Endothelial cell of umbilical vein (primary cell): ENCODE data around the gene HSPA9. TPM values are rescaled to one million over a fixed set of nuclear protein-coding genes. Genes with fewer than 3 reads are reported as not detected.

Experiments used
- BruUV-seq: library from RNA; stranded (reverse); fragments of 400-500 nt; replicated peaks from 2 replicates; lab custom pipeline; 2021; lab: Mats Ljungman, UMichigan
- CTCF ChIA-PET: fragments of 300-600, 350-600 bp; sonication (Branson Sonifier 250); formaldehyde crosslinking; loops from one replicate; lab custom pipeline; 2021; ENCODE audit warnings: antibody characterized with exemption, inconsistent platforms; lab: Charles Lee
- POLR2A ChIA-PET: fragments of 300-600, 350-600 bp; sonication (Branson Sonifier 250); formaldehyde crosslinking; loops from one replicate; lab custom pipeline; 2021; ENCODE audit warnings: antibody characterized with exemption, inconsistent platforms; lab: Charles Lee
- DNase-seq: peaks from one replicate; pipeline ENCODE4 v3.0.0-alpha.2; 2011; ENCODE audit warnings: low read depth, low spot score
- FAIRE-seq: peaks from 2 replicates; lab custom pipeline; 2011; peaks lifted over from hg19 to GRCh38; lab: Jason Lieb, UNC
- H2AFZ ChIP-seq: 2 replicates; pipeline ENCODE4 v1.6.0; 2012; ENCODE audit warnings: low read depth, low read length, control low read depth, inconsistent platforms
- H3K27ac ChIP-seq: 2 replicates; pipeline ENCODE4 v1.5.1; 2011; ENCODE audit warnings: low read depth, mild to moderate bottlenecking, control low read depth, low read length, moderate library complexity; ENCODE audit not compliant: insufficient read depth
- H3K27me3 ChIP-seq, 2 experiments: 2 replicates each; pipeline versions ENCODE4 v1.6.0 to v1.6.1; 2011; ENCODE audit warnings: low read length in 2 of 2, mixed read lengths in 1 of 2; ENCODE audit not compliant: control insufficient read depth in 2 of 2, insufficient read depth in 2 of 2
- H3K36me3 ChIP-seq, 2 experiments: 2 replicates in 1 of 2; 3 replicates in 1 of 2; pipeline ENCODE4 v1.5.1; 2011; ENCODE audit warnings: low read length in 2 of 2, mild to moderate bottlenecking in 1 of 2, moderate library complexity in 1 of 2; ENCODE audit not compliant: control insufficient read depth in 2 of 2, insufficient read depth in 2 of 2; ENCODE audit errors: extremely low read depth in 1 of 2
- H3K4me1 ChIP-seq: 3 replicates; pipeline ENCODE4 v1.5.1; 2011; ENCODE audit warnings: mild to moderate bottlenecking, low read length; ENCODE audit not compliant: control insufficient read depth, insufficient read depth; ENCODE audit errors: extremely low read depth
- H3K4me2 ChIP-seq: 2 replicates; pipeline ENCODE4 v1.6.1; 2011; ENCODE audit warnings: low read length, control low read depth, mixed read lengths; ENCODE audit not compliant: insufficient read depth
- H3K4me3 ChIP-seq, 3 experiments: fragments of 200-600 bp in 1 of 3; sonication (generic), shearing (Covaris generic) in 1 of 3; replicated peaks in 1 of 3; 2 replicates each; pipeline ENCODE4 v1.5.1; 2011 to 2016; ENCODE audit warnings: control low read depth in 3 of 3, low read length in 3 of 3, mild to moderate bottlenecking in 2 of 3, inconsistent platforms in 1 of 3, low read depth in 1 of 3, moderate library complexity in 1 of 3; ENCODE audit not compliant: insufficient read depth in 1 of 3
- H3K79me2 ChIP-seq: 2 replicates; pipeline ENCODE4 v1.6.0; 2012; ENCODE audit warnings: low read length, inconsistent platforms; ENCODE audit not compliant: control insufficient read depth, insufficient read depth
- H3K9ac ChIP-seq: replicated peaks from 2 replicates; pipeline ENCODE3; 2011; ENCODE audit warnings: low read length, control low read depth; ENCODE audit not compliant: insufficient read depth; ENCODE audit errors: extremely low read depth
- H3K9me1 ChIP-seq: replicated peaks from 3 replicates; pipeline ENCODE4 v1.6.0; 2011; ENCODE audit warnings: mild to moderate bottlenecking, low read length; ENCODE audit not compliant: control insufficient read depth, insufficient read depth; ENCODE audit errors: extremely low read depth
- H3K9me3 ChIP-seq: replicated peaks from 2 replicates; pipeline ENCODE4 v1.5.1; 2012; ENCODE audit warnings: low read length, inconsistent platforms; ENCODE audit not compliant: control insufficient read depth, insufficient read depth
- H4K20me1 ChIP-seq: replicated peaks from 2 replicates; pipeline ENCODE3; 2011; ENCODE audit warnings: mild to moderate bottlenecking, low read length; ENCODE audit not compliant: control insufficient read depth, insufficient read depth; ENCODE audit errors: extremely low read depth
- EZH2 ChIP-seq: IDR thresholded peaks from 2 replicates; pipeline ENCODE4 v1.6.1; 2012; ENCODE audit warnings: borderline replicate concordance, low read depth, mild to moderate bottlenecking, moderate library complexity, low read length, inconsistent platforms; ENCODE audit not compliant: severe bottlenecking
- FOS ChIP-seq: IDR thresholded peaks from 2 replicates; pipeline ENCODE4 v1.6.1; 2011; ENCODE audit warnings: mild to moderate bottlenecking, low read length, moderate library complexity, borderline replicate concordance; ENCODE audit not compliant: insufficient read depth
- GATA2 ChIP-seq: IDR thresholded peaks from 2 replicates; pipeline ENCODE4 v1.7.0; 2011; ENCODE audit warnings: low read depth, mild to moderate bottlenecking, moderate library complexity, mixed read lengths, low read length; ENCODE audit not compliant: insufficient read length, insufficient read depth
- JUN ChIP-seq: IDR thresholded peaks from 2 replicates; pipeline ENCODE4 v1.6.1; 2011; ENCODE audit warnings: borderline replicate concordance, low read depth; ENCODE audit not compliant: insufficient read length, insufficient read depth
- MYC ChIP-seq: IDR thresholded peaks from one replicate; pipeline ENCODE4 v1.6.1; 2011; ENCODE audit warnings: mild to moderate bottlenecking, low read depth, low read length
- POLR2A ChIP-seq: IDR thresholded peaks from 2 replicates; pipeline ENCODE4 v1.6.1; 2012; ENCODE audit warnings: low read depth, mild to moderate bottlenecking, control low read depth, low read length
- POLR2AphosphoS5 ChIP-seq: IDR thresholded peaks from 2 replicates; pipeline ENCODE4 v1.6.1; 2012; ENCODE audit warnings: low read depth, mild to moderate bottlenecking, control low read depth, low read length, moderate library complexity; ENCODE audit not compliant: insufficient read depth
- dilution Hi-C: fragments of 300-500 bp; cut with MboI; formaldehyde crosslinking; loops from one replicate; pipeline ENCODE4 v1.15.0; 2019; ENCODE audit warnings: low sequenced_read_pairs; ENCODE audit not compliant: extremely low pct_ligation_motif_present
- intact Hi-C: fragments of 100-400 bp; cut with micrococcal nuclease; formaldehyde crosslinking; loops from one replicate; pipeline ENCODE4 v1.10.0; 2022
- polyA plus RNA-seq, 4 experiments: library from polyadenylated mRNA; depleted of rRNA in 3 of 4; stranded (reverse) in 3 of 4; unstranded in 1 of 4; fragments of >200 nt; gene quantifications; 2 replicates each; pipeline versions ENCODE4 v1.2.1 to v1.2.3, GENCODE V29; 2011 to 2012; ENCODE audit warnings: missing spikeins in 1 of 4
- total RNA-seq: library from RNA; stranded (reverse); gene quantifications from 2 replicates; pipeline ENCODE4 v1.2.3, GENCODE V29; 2021
- TF ChIP-seq, protein P1 (sequence below): IDR thresholded peaks from 2 replicates; pipeline ENCODE4 v1.6.1; 2011; ENCODE audit not compliant: insufficient read depth, insufficient read length
- TF ChIP-seq, protein P2 (sequence below), 2 donors: IDR thresholded peaks; 1 replicate in 1 of 2; 2 replicates in 1 of 2; pipeline ENCODE4 v1.5.1; 2011; ENCODE audit warnings: low read length in 2 of 2, mild to moderate bottlenecking in 2 of 2, moderate library complexity in 2 of 2, control low read depth in 1 of 2, inconsistent platforms in 1 of 2, low read depth in 1 of 2; ENCODE audit not compliant: insufficient read depth in 1 of 2; ENCODE audit errors: extremely low read depth in 1 of 2

Gene HSPA9
- total and polyA plus RNA-seq, 2 donors (not counting 3 experiments of a cell fraction or from before 2014, with no cell fraction given), result 99.6 to 192 TPM

DNA sequence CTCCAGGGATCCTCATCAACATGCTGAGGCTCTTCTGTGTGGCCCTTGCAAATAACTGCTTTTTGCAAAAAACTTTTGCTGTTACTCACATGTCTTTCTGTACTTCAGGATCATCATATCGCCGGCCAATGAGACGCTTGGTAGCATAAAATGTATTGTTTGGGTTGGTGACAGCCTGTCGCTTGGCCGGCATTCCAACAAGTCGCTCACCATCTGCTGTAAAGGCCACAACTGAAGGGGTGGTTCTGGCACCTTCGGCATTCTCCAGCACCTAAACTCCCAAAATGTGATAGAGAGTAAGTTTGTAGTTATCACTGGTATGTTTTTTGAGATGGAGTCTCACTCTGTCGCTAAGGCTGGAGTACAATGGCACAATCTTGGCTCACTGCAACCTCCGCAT is 4.3 kb downstream of the HSPA9 start:
- no TSS peak for BruUV-seq
- Histone ChIP-seq H3K36me3 (peaks cover 34 to 41% of the 10 kb centered on the region in 2 experiments), H3K4me1 (peaks cover 10% of the 10 kb centered on the region), H2AFZ (no peak overlapping the region), H3K27me3 (no peaks in the 10 kb centered on the region), H4K20me1 (no peaks in the 10 kb centered on the region), H3K4me3 (no peak overlapping the region), H3K9me3 (no peaks in the 10 kb centered on the region), H3K4me2 (no peak overlapping the region), H3K27ac (no peak overlapping the region), H3K9ac (no peak overlapping the region), H3K79me2 (peaks cover 61% of the 10 kb centered on the region), H3K9me1 (no peaks in the 10 kb centered on the region)
- intact Hi-C loops, result no loop called here
- FAIRE-seq (no peak), DNase-seq (no peak)
- CTCF ChIA-PET, result no interaction called here
- dilution Hi-C loops, result no loop called here
- POLR2A ChIA-PET, result no interaction called here
- TF ChIP-seq GATA2 (no peak), JUN (no peak), EZH2 (no peak), POLR2AphosphoS5 (no peak), MYC (no peak), POLR2A (no peak), FOS (no peak)
- TF ChIP-seq, protein P1, sequence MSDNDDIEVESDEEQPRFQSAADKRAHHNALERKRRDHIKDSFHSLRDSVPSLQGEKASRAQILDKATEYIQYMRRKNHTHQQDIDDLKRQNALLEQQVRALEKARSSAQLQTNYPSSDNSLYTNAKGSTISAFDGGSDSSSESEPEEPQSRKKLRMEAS, result no peak
- TF ChIP-seq, protein P2, sequence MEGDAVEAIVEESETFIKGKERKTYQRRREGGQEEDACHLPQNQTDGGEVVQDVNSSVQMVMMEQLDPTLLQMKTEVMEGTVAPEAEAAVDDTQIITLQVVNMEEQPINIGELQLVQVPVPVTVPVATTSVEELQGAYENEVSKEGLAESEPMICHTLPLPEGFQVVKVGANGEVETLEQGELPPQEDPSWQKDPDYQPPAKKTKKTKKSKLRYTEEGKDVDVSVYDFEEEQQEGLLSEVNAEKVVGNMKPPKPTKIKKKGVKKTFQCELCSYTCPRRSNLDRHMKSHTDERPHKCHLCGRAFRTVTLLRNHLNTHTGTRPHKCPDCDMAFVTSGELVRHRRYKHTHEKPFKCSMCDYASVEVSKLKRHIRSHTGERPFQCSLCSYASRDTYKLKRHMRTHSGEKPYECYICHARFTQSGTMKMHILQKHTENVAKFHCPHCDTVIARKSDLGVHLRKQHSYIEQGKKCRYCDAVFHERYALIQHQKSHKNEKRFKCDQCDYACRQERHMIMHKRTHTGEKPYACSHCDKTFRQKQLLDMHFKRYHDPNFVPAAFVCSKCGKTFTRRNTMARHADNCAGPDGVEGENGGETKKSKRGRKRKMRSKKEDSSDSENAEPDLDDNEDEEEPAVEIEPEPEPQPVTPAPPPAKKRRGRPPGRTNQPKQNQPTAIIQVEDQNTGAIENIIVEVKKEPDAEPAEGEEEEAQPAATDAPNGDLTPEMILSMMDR (IDR thresholded peaks at IDR 0.05; ENCODE audit: extremely low read depth in 1 of 2, insufficient read depth in 1 of 2, low read depth in 1 of 2, low read length in 2 of 2), result no peak
